ENCODE results near the gene NSUN3.

The NSUN3 gene

DNA sequence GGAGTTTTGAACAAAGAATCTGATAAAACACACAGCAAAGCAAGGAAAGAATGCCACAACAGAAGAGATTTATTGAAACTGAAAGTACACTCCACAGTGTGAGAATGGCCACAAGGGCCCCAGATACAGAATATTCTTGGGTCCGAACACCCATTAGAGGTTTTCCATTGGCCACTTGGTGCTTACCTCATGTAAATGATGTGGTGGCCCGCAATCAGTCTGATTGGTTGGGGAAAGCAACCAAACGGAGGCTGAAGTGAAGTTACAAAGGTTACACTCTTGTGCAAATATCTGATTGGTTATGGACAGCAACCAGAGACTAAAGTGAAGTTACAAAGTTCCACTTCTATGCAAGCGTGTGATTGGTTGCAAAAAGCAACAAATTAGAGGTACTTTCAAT, 20.4 kb downstream of the NSUN3 start:
- TF ChIP-seq, protein P1, sequence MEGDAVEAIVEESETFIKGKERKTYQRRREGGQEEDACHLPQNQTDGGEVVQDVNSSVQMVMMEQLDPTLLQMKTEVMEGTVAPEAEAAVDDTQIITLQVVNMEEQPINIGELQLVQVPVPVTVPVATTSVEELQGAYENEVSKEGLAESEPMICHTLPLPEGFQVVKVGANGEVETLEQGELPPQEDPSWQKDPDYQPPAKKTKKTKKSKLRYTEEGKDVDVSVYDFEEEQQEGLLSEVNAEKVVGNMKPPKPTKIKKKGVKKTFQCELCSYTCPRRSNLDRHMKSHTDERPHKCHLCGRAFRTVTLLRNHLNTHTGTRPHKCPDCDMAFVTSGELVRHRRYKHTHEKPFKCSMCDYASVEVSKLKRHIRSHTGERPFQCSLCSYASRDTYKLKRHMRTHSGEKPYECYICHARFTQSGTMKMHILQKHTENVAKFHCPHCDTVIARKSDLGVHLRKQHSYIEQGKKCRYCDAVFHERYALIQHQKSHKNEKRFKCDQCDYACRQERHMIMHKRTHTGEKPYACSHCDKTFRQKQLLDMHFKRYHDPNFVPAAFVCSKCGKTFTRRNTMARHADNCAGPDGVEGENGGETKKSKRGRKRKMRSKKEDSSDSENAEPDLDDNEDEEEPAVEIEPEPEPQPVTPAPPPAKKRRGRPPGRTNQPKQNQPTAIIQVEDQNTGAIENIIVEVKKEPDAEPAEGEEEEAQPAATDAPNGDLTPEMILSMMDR (IDR thresholded peaks at IDR 0.05; ENCODE audit: control insufficient read depth, extremely low read depth, insufficient read depth): no peak
- DNase-seq (ENCODE audit: low read depth): no peak
- no peak overlapping the region for H3K4me3 ChIP-seq (ENCODE audit: low read depth, low read length)

DNA sequence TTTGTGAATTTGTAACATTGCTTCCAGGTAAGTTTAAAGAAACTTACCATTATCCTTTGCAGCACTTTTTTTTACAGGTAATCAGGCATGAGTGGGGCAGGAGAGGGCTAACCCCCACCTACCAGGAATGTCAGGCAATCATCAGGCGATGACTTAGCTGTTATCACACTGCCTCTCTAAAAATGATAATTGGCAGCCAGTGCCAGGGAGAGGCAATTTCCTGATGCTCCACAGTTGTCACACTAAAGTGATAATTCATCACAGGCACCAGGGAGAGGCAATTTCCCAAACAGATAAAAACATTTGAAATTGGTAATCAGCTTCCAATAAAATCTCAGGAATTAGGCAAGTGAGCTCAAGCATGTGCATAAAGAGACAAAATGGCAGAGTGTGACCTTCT, 26.3 kb downstream of the NSUN3 start:
- H3K4me3 ChIP-seq (ENCODE audit: low read depth, low read length): no peak overlapping the region
- TF ChIP-seq, protein P1 (IDR thresholded peaks at IDR 0.05; ENCODE audit: control insufficient read depth, extremely low read depth, insufficient read depth): no peak
- DNase-seq (ENCODE audit: low read depth): no peak

DNA sequence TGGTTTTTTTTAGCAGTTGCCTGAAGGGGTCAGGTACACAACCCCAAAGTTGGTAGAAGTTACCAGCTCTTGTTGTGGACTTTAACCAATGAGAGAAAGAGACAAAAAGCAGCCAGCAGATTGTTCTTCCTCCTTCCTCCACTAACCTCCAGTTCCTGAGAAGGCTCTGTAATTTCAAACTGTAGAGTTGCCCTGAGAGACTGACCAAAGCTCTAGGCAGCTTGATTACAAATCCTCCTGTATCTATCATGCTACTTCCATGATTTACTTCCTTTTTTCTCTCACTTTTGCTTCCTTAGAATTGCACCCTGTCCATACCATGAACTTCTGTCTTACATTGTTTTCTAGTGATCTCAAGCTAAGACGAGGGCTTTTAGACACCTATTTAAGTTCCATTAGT, 29.2 kb downstream of the NSUN3 start:
- TF ChIP-seq, protein P1 (IDR thresholded peaks at IDR 0.05; ENCODE audit: control insufficient read depth, extremely low read depth, insufficient read depth): no peak
- H3K4me3 ChIP-seq (ENCODE audit: low read depth, low read length): no peak overlapping the region
- DNase-seq (ENCODE audit: low read depth): no peak

DNA sequence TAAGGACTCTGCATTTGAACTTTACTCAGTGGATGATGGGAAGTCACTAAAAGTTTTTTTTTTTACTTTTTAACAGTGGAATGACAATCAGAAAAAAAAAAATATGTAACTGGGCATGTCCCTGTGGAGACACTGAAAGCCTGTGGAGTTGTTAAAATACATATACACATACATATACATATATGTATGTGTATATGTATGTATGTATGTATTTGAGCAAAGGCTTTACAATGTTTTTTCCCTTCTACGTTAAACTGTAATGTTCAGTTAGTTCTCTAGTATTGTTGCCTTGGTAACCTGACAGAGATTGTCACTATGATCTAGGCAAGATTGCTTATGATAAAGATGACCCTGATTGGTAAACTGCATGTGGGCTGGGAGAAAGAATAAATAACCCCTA, 30.3 kb downstream of the NSUN3 start:
- H3K4me3 ChIP-seq (ENCODE audit: low read depth, low read length): no peak overlapping the region
- TF ChIP-seq, protein P1 (IDR thresholded peaks at IDR 0.05; ENCODE audit: control insufficient read depth, extremely low read depth, insufficient read depth): no peak
- DNase-seq (ENCODE audit: low read depth): no peak

DNA sequence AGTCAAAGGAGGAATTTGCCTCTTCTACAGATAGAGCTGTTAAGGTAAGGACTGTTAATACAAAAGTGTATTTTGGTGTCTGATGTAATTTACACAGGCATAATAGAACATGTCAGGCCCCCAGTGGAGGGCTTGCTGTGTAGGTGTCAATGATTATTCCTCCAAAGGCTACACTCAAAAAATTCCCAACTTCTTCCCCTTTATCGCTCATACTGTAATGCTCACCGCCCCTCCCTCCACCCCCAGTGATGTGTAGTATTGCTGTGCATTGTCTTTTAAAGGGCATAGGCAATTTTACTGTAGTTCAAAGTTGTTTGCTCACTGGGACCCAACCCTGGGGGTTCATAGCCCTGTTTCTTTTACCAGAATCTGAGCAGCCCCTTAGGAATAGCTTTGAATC, 32.2 kb downstream of the NSUN3 start:
- TF ChIP-seq, protein P1 (IDR thresholded peaks at IDR 0.05; ENCODE audit: control insufficient read depth, extremely low read depth, insufficient read depth): no peak
- H3K4me3 ChIP-seq (ENCODE audit: low read depth, low read length): no peak overlapping the region
- no peak for DNase-seq (ENCODE audit: low read depth)

DNA sequence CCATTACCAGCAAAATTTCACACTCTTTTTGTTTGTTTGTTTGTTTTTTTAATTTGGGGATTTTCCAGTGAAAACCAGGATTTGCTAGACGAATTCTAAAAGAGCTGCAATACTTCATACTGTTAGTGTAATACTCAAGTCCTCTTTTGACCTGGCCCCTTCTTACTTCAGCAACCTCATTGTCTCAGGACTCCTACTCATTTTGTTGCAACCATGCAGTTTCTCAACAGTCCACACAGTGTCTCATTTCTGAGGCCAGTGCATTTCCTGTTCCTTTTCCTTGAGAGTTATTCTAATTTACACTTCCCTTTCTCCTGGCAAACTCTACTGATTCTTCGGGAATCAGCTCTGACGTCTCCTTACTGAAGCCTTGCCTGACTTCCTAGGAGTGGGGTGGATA, 35.6 kb downstream of the NSUN3 start:
- H3K4me3 ChIP-seq (ENCODE audit: low read depth, low read length): no peak overlapping the region
- DNase-seq (ENCODE audit: low read depth): no peak
- TF ChIP-seq, protein P1 (IDR thresholded peaks at IDR 0.05; ENCODE audit: control insufficient read depth, extremely low read depth, insufficient read depth): no peak

DNA sequence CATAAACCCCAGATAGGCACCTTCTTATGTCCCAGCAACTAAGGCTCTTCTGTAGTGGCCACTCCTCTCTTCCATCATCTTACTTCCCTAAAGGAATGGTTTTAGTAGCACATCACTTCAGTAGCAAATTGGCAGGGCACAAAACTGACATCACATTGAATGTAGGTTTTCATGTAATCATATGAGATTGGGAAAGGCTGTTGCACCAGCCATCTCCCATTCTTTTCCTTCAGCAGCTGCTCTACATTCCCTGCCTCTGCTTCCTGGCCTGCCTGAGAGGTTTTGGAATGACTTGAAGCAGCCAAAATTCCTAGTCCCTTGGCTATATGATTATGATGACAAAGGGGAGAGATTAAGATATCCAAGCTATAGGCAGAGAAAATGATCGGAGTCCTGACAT, 36.5 kb downstream of the NSUN3 start:
- TF ChIP-seq, protein P1 (IDR thresholded peaks at IDR 0.05; ENCODE audit: control insufficient read depth, extremely low read depth, insufficient read depth): no peak
- DNase-seq (ENCODE audit: low read depth): no peak

More for the DNA sequence above, 36.5 kb downstream of the NSUN3 start:
- no peak overlapping the region for H3K4me3 ChIP-seq (ENCODE audit: low read depth, low read length)

Measured in LNCaP clone FGC (cell line).